Caco-2 (cell line): ENCODE results near the gene AGTPBP1. TPM values are rescaled to one million over a fixed set of nuclear protein-coding genes. Genes with fewer than 3 reads are reported as not detected.
"Not testable (repeated sequence)": the region's sequence is repeated elsewhere in the genome, so short reads cannot be mapped to it uniquely, and the experiment has no call there.

Experiments
- BruUV-seq: library from RNA; stranded (reverse); fragments of 400-500 nt; replicated peaks from 2 replicates; lab custom pipeline; 2021; lab: Mats Ljungman, UMichigan
- CTCF ChIA-PET: fragments of 300-600 bp; sonication (Branson Sonifier 250); formaldehyde crosslinking; loops from one replicate; lab custom pipeline; 2022; ENCODE audit warnings: antibody characterized with exemption; lab: Charles Lee
- POLR2A ChIA-PET: fragments of 300-600 bp; sonication (Branson Sonifier 250); formaldehyde crosslinking; loops from one replicate; lab custom pipeline; 2022; ENCODE audit warnings: antibody characterized with exemption; lab: Charles Lee
- DNase-seq, 2 experiments: peaks; one replicate each; pipeline versions ENCODE4 v3.0.0 to v3.0.0-alpha.2; 2020 to 2022
- H3K27me3 ChIP-seq: replicated peaks from 2 replicates; pipeline ENCODE4 v1.6.0; 2011; ENCODE audit warnings: low read length; ENCODE audit not compliant: control insufficient read depth, insufficient read depth
- H3K36me3 ChIP-seq: 2 replicates; pipeline ENCODE4 v1.5.1; 2011; ENCODE audit warnings: low read length; ENCODE audit not compliant: control insufficient read depth, insufficient read depth
- H3K4me1 ChIP-seq: fragments of 250-450 bp; sonication (Bioruptor Pico); 2 replicates; pipeline ENCODE4 v1.5.1; 2020; ENCODE audit warnings: mild to moderate bottlenecking
- H3K4me3 ChIP-seq: 2 replicates; pipeline ENCODE4 v1.5.1; 2011; ENCODE audit warnings: low read depth, mild to moderate bottlenecking, control low read depth, low read length
- H3K9me3 ChIP-seq: fragments of 250-450 bp; sonication (Bioruptor Pico); 2 replicates; pipeline ENCODE4 v1.5.1; 2020; ENCODE audit warnings: mild to moderate bottlenecking, moderate library complexity
- H3K27ac Mint-ChIP-seq: one replicate; pipeline ENCODE4 v1.8.0; 2022; ENCODE audit warnings: mixed read lengths; ENCODE audit not compliant: unreplicated experiment
- H3K27me3 Mint-ChIP-seq: one replicate; pipeline ENCODE4 v1.8.0; 2022; ENCODE audit warnings: mixed read lengths; ENCODE audit not compliant: insufficient read depth, unreplicated experiment
- H3K36me3 Mint-ChIP-seq: one replicate; pipeline ENCODE4 v1.8.0; 2022; ENCODE audit warnings: mild to moderate bottlenecking, mixed read lengths; ENCODE audit not compliant: insufficient read depth, unreplicated experiment
- H3K4me1 Mint-ChIP-seq: one replicate; pipeline ENCODE4 v1.8.0; 2022; ENCODE audit warnings: low read depth, mixed read lengths; ENCODE audit not compliant: unreplicated experiment
- H3K4me3 Mint-ChIP-seq: one replicate; pipeline ENCODE4 v1.8.0; 2022; ENCODE audit warnings: mild to moderate bottlenecking, moderate library complexity, mixed read lengths; ENCODE audit not compliant: unreplicated experiment
- H3K9me3 Mint-ChIP-seq: one replicate; pipeline ENCODE4 v1.8.0; 2022; ENCODE audit warnings: mixed read lengths; ENCODE audit not compliant: unreplicated experiment
- CTCF ChIP-seq, 2 experiments: fragments of 200-600 bp in 1 of 2; IDR thresholded peaks; 1 replicate in 1 of 2; 2 replicates in 1 of 2; pipeline versions ENCODE4 v1.5.1 to v1.8.0; 2011 to 2022; ENCODE audit warnings: antibody characterized with exemption in 1 of 2, control low read depth in 1 of 2, inconsistent platforms in 1 of 2, low read depth in 1 of 2, low read length in 1 of 2, mild to moderate bottlenecking in 1 of 2, moderate library complexity in 1 of 2; ENCODE audit not compliant: insufficient read depth in 1 of 2, severe bottlenecking in 1 of 2, unreplicated experiment in 1 of 2
- intact Hi-C: fragments of 100-400 bp; cut with micrococcal nuclease; formaldehyde crosslinking; loops from one replicate; pipeline ENCODE4 v1.10.0; 2022; ENCODE audit not compliant: unreplicated experiment
- total RNA-seq: library from RNA; stranded (reverse); gene quantifications from 2 replicates; pipeline ENCODE4 v1.2.3, GENCODE V29; 2022

AGTPBP1 gene
- total RNA-seq, 1 experiment from 2014 or later, result 14.0 TPM

- DNase-seq, H3K4me3 Mint-ChIP-seq, H3K9me3 ChIP-seq, H3K27ac Mint-ChIP-seq, H3K4me1 Mint-ChIP-seq, intact Hi-C loops, BruUV-seq, H3K36me3 ChIP-seq, H3K36me3 Mint-ChIP-seq, H3K4me1 ChIP-seq, CTCF ChIA-PET, H3K27me3 Mint-ChIP-seq, POLR2A ChIA-PET, H3K27me3 ChIP-seq, H3K4me3 ChIP-seq, H3K9me3 Mint-ChIP-seq: not testable (repeated sequence)
Measured at GRCh38 chr9:85756216-85756615, 14.5 kb upstream of the AGTPBP1 start.

- BruUV-seq, result no TSS peak
- intact Hi-C loops, result no loop called here
Measured at GRCh38 chr9:85746309-85746708, 4.6 kb upstream of the AGTPBP1 start.

GRCh38 chr9:85745203-85745602, 3.4 kb upstream of the AGTPBP1 start:
- BruUV-seq, result no TSS peak
- Histone ChIP-seq H3K4me1 (peaks cover 4% of the 10 kb centered on the region; the same call in 1 of the 2 replicates), H3K36me3 (no peaks in the 10 kb centered on the region), H3K27me3 (no peaks in the 10 kb centered on the region), H3K9me3 (no peaks in the 10 kb centered on the region), H3K4me3 (no peak overlapping the region)
- H3K27ac Mint-ChIP-seq, result no peak overlapping the region
- no peak for TF ChIP-seq CTCF (IDR thresholded peaks at IDR 0.05; ENCODE audit: insufficient read depth in 1 of 2, low read depth in 1 of 2, low read length in 1 of 2, severe bottlenecking in 1 of 2, unreplicated experiment in 1 of 2)
- intact Hi-C loops, result no loop called here
- H3K4me1 Mint-ChIP-seq, result peaks cover 8% of the 10 kb centered on the region
- H3K36me3 Mint-ChIP-seq, result no peaks in the 10 kb centered on the region
- no peak overlapping the region for H3K4me3 Mint-ChIP-seq
- peaks cover 7% of the 10 kb centered on the region for H3K27me3 Mint-ChIP-seq
- DNase-seq, result no peak
- CTCF ChIA-PET, result no interaction called here
- POLR2A ChIA-PET, result no interaction called here
- no peaks in the 10 kb centered on the region for H3K9me3 Mint-ChIP-seq

More at GRCh38 chr9:85746309-85746708, 4.6 kb upstream of the AGTPBP1 start:
- no peak for TF ChIP-seq CTCF (IDR thresholded peaks at IDR 0.05; ENCODE audit: insufficient read depth in 1 of 2, low read depth in 1 of 2, low read length in 1 of 2, severe bottlenecking in 1 of 2, unreplicated experiment in 1 of 2)
- Histone ChIP-seq H3K9me3 (no peaks in the 10 kb centered on the region), H3K4me3 (no peak overlapping the region), H3K36me3 (no peaks in the 10 kb centered on the region), H3K27me3 (no peaks in the 10 kb centered on the region), H3K4me1 (peaks cover 4% of the 10 kb centered on the region; the same call in 1 of the 2 replicates)
- DNase-seq, result no peak
- Mint-ChIP-seq H3K36me3 (no peaks in the 10 kb centered on the region), H3K27me3 (peaks cover 9% of the 10 kb centered on the region), H3K9me3 (no peaks in the 10 kb centered on the region), H3K4me1 (peaks cover 8% of the 10 kb centered on the region), H3K27ac (no peak overlapping the region), H3K4me3 (no peak overlapping the region)
- ChIA-PET CTCF (no interaction called here), POLR2A (no interaction called here)

- H3K4me1 Mint-ChIP-seq, result peaks cover 8% of the 10 kb centered on the region
- Histone ChIP-seq H3K9me3 (no peaks in the 10 kb centered on the region), H3K4me1 (peaks cover 4% of the 10 kb centered on the region; the same call in 1 of the 2 replicates), H3K36me3 (no peaks in the 10 kb centered on the region), H3K27me3 (no peaks in the 10 kb centered on the region), H3K4me3 (no peak overlapping the region)
- no peaks in the 10 kb centered on the region for H3K9me3 Mint-ChIP-seq
- no TSS peak for BruUV-seq
- no peak overlapping the region for H3K4me3 Mint-ChIP-seq
- intact Hi-C loops, result no loop called here
- H3K36me3 Mint-ChIP-seq, result no peaks in the 10 kb centered on the region
- ChIA-PET POLR2A (no interaction called here), CTCF (no interaction called here)
- peaks cover 7% of the 10 kb centered on the region for H3K27me3 Mint-ChIP-seq
- no peak for DNase-seq
- TF ChIP-seq CTCF (IDR thresholded peaks at IDR 0.05; ENCODE audit: insufficient read depth in 1 of 2, low read depth in 1 of 2, low read length in 1 of 2, severe bottlenecking in 1 of 2, unreplicated experiment in 1 of 2), result no peak
- no peak overlapping the region for H3K27ac Mint-ChIP-seq
Measured at GRCh38 chr9:85744480-85744879, 2.7 kb upstream of the AGTPBP1 start.
